ENCODE data around the gene PTPRD.

GRCh38 chr9:8599937-8600336, 2012.9 kb downstream of the PTPRD start:
- TF ChIP-seq, protein P1, sequence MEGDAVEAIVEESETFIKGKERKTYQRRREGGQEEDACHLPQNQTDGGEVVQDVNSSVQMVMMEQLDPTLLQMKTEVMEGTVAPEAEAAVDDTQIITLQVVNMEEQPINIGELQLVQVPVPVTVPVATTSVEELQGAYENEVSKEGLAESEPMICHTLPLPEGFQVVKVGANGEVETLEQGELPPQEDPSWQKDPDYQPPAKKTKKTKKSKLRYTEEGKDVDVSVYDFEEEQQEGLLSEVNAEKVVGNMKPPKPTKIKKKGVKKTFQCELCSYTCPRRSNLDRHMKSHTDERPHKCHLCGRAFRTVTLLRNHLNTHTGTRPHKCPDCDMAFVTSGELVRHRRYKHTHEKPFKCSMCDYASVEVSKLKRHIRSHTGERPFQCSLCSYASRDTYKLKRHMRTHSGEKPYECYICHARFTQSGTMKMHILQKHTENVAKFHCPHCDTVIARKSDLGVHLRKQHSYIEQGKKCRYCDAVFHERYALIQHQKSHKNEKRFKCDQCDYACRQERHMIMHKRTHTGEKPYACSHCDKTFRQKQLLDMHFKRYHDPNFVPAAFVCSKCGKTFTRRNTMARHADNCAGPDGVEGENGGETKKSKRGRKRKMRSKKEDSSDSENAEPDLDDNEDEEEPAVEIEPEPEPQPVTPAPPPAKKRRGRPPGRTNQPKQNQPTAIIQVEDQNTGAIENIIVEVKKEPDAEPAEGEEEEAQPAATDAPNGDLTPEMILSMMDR (IDR thresholded peaks at IDR 0.05; ENCODE audit: insufficient read depth, low read length, poor library complexity, severe bottlenecking): no peak
- no peak for TF ChIP-seq EZH2phosphoT487 (conservative IDR thresholded peaks at IDR 0.05; ENCODE audit: low read length)
